SK-N-SH treated with all-trans-retinoic acid at 6 μM for 48 hours (cell line): ENCODE measurements around the gene ELF3.
"Not testable (repeated sequence)": the region's sequence is repeated elsewhere in the genome, so short reads cannot be mapped to it uniquely, and the experiment has no call there.

Experiments used
- CREB5 ChIP-seq: fragments of 250-450 bp; sonication (Bioruptor Pico); IDR thresholded peaks from 2 replicates; pipeline ENCODE4 v1.5.1; 2020; ENCODE audit warnings: low read depth, mild to moderate bottlenecking, moderate library complexity
- CSRNP3 ChIP-seq: fragments of 250-450 bp; sonication (Bioruptor Pico); IDR thresholded peaks from 2 replicates; pipeline ENCODE4 v1.5.1; 2021; ENCODE audit warnings: mild to moderate bottlenecking, moderate library complexity
- POU6F1 ChIP-seq: fragments of 250-450 bp; sonication (Bioruptor Pico); IDR thresholded peaks from 2 replicates; pipeline ENCODE4 v1.8.0; 2021; ENCODE audit warnings: low read depth, mild to moderate bottlenecking, moderate library complexity, borderline replicate concordance
- PPARA ChIP-seq: fragments of 250-450 bp; sonication (Bioruptor Pico); IDR thresholded peaks from 2 replicates; pipeline ENCODE4 v1.5.0; 2020; ENCODE audit warnings: mild to moderate bottlenecking, borderline replicate concordance
- RARB ChIP-seq: fragments of 250-450 bp; sonication (Bioruptor Pico); IDR thresholded peaks from 2 replicates; pipeline ENCODE4 v1.8.0; 2021; ENCODE audit warnings: mild to moderate bottlenecking, moderate library complexity
- ZFP30 ChIP-seq: fragments of 450-650 bp; formaldehyde crosslinking; IDR thresholded peaks from 2 replicates; pipeline ENCODE4 v1.5.0; 2022; ENCODE audit warnings: mild to moderate bottlenecking, moderate library complexity

- not testable (repeated sequence) for TF ChIP-seq ZFP30, CREB5, RARB, PPARA, POU6F1, CSRNP3 (CRISPR knock-in tag)
Observed at GRCh38 chr1:202019235-202019558, 8.8 kb downstream of the ELF3 start.
